SJSA1 (cell line): ENCODE data around the gene CAPN10. TPM values are rescaled to one million over a fixed set of nuclear protein-coding genes. Genes with fewer than 3 reads are reported as not detected.
"Not testable (repeated sequence)": the region's sequence is repeated elsewhere in the genome, so short reads cannot be mapped to it uniquely, and the experiment has no call there.

Experiments
- DNase-seq, 2 experiments: peaks; one replicate each; pipeline ENCODE4 v3.0.0-alpha.2; 2015 to 2020; ENCODE audit warnings: low spot score in 2 of 2, low read depth in 1 of 2
- H3K27ac ChIP-seq: fragments of 250-450 bp; sonication (Bioruptor Pico); 2 replicates; pipeline ENCODE4 v1.5.1; 2020; ENCODE audit warnings: mild to moderate bottlenecking, moderate library complexity
- H3K27me3 ChIP-seq: fragments of 250-450 bp; sonication (Bioruptor Pico); replicated peaks from 2 replicates; pipeline ENCODE4 v1.5.1; 2020; ENCODE audit warnings: mild to moderate bottlenecking, moderate library complexity
- H3K36me3 ChIP-seq: fragments of 250-450 bp; sonication (Bioruptor Pico); 2 replicates; pipeline ENCODE4 v1.5.1; 2020; ENCODE audit warnings: mild to moderate bottlenecking
- H3K4me1 ChIP-seq: fragments of 250-450 bp; sonication (Bioruptor Pico); replicated peaks from 2 replicates; pipeline ENCODE4 v1.6.1; 2021; ENCODE audit warnings: mild to moderate bottlenecking
- H3K4me3 ChIP-seq: fragments of 250-450 bp; sonication (Bioruptor Pico); 2 replicates; pipeline ENCODE4 v1.5.1; 2020; ENCODE audit warnings: mild to moderate bottlenecking
- H3K9me3 ChIP-seq: fragments of 250-450 bp; sonication (Bioruptor Pico); replicated peaks from 2 replicates; pipeline ENCODE4 v1.5.1; 2020; ENCODE audit warnings: mild to moderate bottlenecking
- total RNA-seq: library from RNA; depleted of rRNA; stranded (reverse); fragments of >200 nt; shearing (Covaris generic); gene quantifications from 2 replicates; pipeline ENCODE4 v1.2.3, GENCODE V29; 2014

CAPN10 gene
- total RNA-seq, 1 experiment from 2014 or later, result 17.7 TPM

DNA sequence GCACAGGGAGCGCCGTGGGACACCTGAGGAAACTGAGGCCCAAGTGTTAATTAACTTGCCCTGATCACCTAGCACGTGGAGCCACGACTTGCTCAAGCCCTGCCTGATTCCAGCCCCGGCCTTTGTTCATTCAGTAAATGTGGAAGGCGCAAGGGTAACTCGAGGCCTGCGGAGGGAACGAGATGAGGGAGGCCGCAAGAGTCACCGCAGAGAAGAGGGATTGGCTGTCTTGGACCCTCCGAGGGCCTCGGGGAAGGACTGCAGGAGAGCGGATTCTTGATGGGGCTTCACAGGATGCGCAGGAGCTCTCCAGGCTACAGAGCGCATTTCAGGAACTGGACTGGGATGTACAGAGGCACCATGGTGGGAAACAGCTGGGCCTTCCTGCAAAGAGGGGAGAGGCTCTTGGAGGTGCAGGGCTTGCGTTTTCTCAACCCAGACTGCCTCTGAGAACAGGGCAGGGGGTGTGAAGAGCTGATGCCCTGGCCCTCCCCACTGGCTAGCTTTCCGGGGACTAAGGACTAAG lies 28.2 kb upstream of the CAPN10 start:
- Histone ChIP-seq H3K4me3 (no peak overlapping the region), H3K27ac (no peak overlapping the region), H3K4me1 (peaks cover 25% of the 10 kb centered on the region), H3K27me3 (no peaks in the 10 kb centered on the region), H3K9me3 (no peaks in the 10 kb centered on the region), H3K36me3 (peaks cover 13% of the 10 kb centered on the region; the same call in 1 of the 2 replicates)
- peak in 1 of 2 experiments; percentile 39 for DNase-seq

DNA sequence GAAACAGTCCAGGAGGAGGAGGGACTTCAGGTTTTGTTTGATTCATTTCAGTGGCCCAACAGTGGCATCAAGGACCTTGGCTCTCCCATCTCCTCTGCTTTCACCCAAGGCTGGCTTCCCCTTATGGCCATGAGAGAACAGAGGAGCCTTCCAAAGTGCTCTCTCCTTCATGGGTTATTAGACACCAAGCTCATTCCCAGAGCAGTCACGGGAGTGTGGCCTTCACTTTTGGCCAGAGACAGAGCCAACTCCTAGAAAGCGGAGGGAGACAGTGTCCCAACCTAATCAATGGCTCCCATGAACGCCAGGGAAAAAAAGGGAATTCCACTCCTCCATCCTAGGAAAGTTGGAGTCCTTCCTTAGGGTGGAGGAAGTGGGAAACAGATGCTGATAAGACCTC lies 27.2 kb upstream of the CAPN10 start:
- H3K27ac ChIP-seq, result no peak overlapping the region
- peak in 1 of 2 experiments; percentile 25 for DNase-seq
- no peaks in the 10 kb centered on the region for H3K27me3 ChIP-seq
- H3K4me1 ChIP-seq, result peaks cover 23% of the 10 kb centered on the region
- H3K9me3 ChIP-seq, result no peaks in the 10 kb centered on the region
- H3K36me3 ChIP-seq, result peaks cover 9% of the 10 kb centered on the region; the same call in 1 of the 2 replicates
- no peak overlapping the region for H3K4me3 ChIP-seq

DNA sequence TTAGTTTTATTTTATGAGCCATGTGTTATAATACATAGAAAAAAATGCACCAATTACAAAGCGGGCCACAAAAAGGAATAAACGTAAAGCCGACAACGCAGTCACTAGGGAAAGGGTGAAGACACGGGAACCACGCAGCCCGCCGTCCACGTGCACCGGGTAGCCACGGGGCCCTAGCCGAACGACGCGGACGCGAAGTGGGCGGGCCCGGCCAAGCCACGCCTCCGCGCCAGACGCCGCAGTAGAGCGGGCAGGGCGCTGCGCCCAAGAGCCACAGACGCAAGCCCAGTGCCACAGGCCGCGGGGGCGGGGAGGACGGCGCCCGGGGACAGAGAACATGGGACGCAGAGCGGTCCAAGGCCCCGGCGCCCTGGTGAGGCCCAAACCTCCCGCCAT lies 26.5 kb upstream of the CAPN10 start, which contains the start of gene DUSP28:
Gene DUSP28 (plus strand): TSS at position 274 of the 396 bp plus-strand sequence. CDS start 328 bp downstream, outside the sequence.
- Histone ChIP-seq H3K4me3 (peak within 1 kb of the TSS; percentile 72), H3K4me1 (peaks cover 30% of the 10 kb centered on the region), H3K27me3 (no peaks in the 10 kb centered on the region), H3K36me3 (peaks cover 7% of the 10 kb centered on the region; the same call in 1 of the 2 replicates), H3K9me3 (no peaks in the 10 kb centered on the region), H3K27ac (peak within 1 kb of the TSS; percentile 90)
- DNase-seq, result peak in 1 of 2 experiments; percentile 88

GRCh38 chr2:240560480-240561324 lies 25.8 kb upstream of the CAPN10 start:
- Histone ChIP-seq H3K4me3 (peak overlapping the region; percentile 72), H3K4me1 (peaks cover 36% of the 10 kb centered on the region), H3K27me3 (no peaks in the 10 kb centered on the region), H3K36me3 (peaks cover 9% of the 10 kb centered on the region; the same call in 1 of the 2 replicates), H3K9me3 (no peaks in the 10 kb centered on the region), H3K27ac (peak overlapping the region; percentile 90)
- peak; percentile 99 to 100 for DNase-seq

DNA sequence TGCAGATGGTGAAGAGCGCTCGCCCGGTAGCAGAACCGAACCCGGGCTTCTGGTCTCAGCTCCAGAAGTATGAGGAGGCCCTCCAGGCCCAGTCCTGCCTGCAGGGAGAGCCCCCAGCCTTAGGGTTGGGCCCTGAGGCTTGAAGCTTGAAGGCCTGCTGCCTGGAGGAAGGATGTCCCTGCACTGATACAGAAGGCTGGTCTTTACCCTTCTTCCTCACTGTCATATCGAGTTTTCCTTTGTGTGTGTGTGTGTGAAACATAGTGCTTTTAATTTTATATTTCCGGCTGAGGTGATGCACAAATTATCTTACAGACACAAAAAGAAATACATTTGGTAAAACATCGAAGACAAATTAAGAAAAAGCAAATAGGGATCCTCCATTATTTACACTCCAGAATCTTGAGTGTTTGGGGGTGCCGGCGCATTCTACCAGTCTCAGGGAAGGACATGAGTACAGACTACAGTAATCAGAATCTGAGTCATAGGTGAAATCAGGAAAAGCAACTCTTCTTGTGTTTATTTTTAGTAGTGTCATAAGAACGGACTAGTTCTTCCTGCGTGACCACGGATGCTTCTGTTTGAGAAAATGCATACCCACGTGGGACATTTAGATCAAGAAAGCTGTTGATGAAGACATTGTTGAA lies 25.1 kb upstream of the CAPN10 start:
- H3K36me3 ChIP-seq, result peaks cover 9% of the 10 kb centered on the region; the same call in 1 of the 2 replicates
- peak; percentile 58 to 87 for DNase-seq
- peaks cover 44% of the 10 kb centered on the region for H3K4me1 ChIP-seq
- no peaks in the 10 kb centered on the region; the same call in 1 of the 2 replicates for H3K9me3 ChIP-seq
- H3K27me3 ChIP-seq, result no peaks in the 10 kb centered on the region
- peak overlapping the region; percentile 87 for H3K27ac ChIP-seq
- peak overlapping the region; percentile 72 for H3K4me3 ChIP-seq

DNA sequence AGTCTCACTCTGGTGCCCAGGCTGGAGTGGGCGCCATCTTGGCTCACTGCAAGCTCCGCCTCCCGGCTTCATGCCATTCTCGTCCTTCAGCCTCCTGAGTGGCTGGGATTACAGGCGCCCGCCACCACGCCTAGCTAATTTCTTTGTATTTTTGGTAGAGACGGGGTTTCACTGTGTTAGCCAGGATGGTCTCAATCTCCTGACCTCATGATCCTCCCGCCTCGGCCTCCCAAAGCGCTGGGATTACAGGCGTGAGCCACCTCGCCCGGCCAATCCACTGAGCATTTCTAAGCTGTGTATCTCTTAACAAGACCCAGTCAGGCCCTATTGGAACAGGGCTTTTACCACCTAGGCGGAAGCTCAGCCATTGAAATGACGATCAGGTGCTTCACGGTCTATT lies 23.3 kb upstream of the CAPN10 start:
- H3K9me3 ChIP-seq, H3K4me3 ChIP-seq, H3K27ac ChIP-seq, H3K27me3 ChIP-seq, H3K36me3 ChIP-seq: not testable (repeated sequence)
- DNase-seq, result peak in 1 of 2 experiments; percentile 27
- H3K4me1 ChIP-seq, result peaks cover 60% of the 10 kb centered on the region

DNA sequence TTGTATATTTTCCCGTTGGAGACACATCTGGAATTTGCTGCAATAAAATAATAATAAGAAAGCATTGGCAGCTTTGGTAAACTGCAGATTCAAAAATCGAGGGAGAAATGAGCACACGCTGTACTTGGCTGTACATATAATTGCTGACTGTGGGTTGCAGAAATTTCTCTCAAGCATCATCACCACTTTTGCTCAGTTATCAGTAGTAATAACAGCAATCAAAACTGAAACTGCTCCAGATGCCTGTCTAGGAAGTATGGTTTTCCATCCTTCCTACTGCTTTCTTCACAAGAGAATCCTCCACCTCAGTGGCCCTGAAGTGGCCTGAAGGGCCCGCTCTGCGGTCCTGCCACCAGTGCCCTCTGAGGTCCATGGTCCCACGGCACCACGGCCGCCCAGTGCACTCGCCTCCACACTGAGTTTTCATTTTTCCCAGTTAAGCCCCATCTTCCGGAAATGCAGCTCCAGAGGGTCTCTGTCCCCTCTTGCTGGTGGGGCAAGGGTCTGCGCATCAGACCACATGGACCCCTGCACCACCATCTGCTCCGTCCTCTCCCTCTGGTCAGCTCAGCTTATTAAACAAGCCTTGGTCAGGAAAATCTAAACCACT lies 22.5 kb upstream of the CAPN10 start:
- peaks cover 3% of the 10 kb centered on the region; the same call in 1 of the 2 replicates for H3K9me3 ChIP-seq
- peak in 1 of 2 experiments; percentile 35 for DNase-seq
- H3K27ac ChIP-seq, result no peak overlapping the region
- H3K27me3 ChIP-seq, result no peaks in the 10 kb centered on the region
- peaks cover 10% of the 10 kb centered on the region; the same call in 1 of the 2 replicates for H3K36me3 ChIP-seq
- no peak overlapping the region for H3K4me3 ChIP-seq
- H3K4me1 ChIP-seq, result peaks cover 64% of the 10 kb centered on the region

DNA sequence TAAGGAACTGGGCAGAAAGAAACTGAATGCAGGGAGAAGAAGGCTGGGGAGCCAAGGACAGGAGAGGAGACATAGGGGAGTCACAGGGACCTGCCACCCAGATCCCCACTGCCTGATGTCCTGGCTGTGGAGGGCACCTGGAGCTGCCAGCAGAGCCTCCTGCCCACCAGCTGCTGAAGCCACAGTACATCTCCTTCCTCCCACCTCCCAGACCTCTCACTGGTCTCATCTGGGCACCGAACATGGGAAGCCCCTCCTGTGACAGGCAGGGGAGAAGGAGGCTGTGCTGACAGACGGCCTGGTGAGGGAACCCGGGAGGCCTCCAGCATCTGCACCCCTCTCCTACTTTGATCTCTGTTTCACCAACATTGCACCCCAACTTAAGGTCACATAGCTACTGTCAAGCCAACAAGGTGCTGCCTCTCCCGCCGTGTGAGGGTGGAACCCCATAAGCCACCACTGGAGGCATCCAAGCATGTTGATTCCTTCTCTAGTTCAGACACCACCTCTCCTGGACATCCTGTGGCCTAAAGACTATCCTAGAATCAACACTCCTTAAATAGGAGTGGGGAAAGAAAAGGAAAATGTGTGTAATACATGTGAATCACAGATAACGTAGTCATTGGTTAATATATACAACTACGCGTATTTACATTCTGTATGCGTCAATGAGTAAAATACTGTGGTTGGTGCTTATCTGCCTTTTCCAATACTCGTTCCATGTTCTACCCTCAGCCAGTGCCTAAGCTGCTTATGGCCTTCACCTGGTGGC lies 21.8 kb upstream of the CAPN10 start:
- Histone ChIP-seq H3K9me3 (peaks cover 3% of the 10 kb centered on the region; the same call in 1 of the 2 replicates), H3K27ac (peak overlapping the region; percentile 74), H3K36me3 (peaks cover 10% of the 10 kb centered on the region; the same call in 1 of the 2 replicates), H3K27me3 (no peaks in the 10 kb centered on the region), H3K4me3 (no peak overlapping the region), H3K4me1 (peaks cover 65% of the 10 kb centered on the region)
- peak in 1 of 2 experiments; percentile 45 for DNase-seq

- Histone ChIP-seq H3K4me1 (peaks cover 66% of the 10 kb centered on the region), H3K36me3 (peaks cover 10% of the 10 kb centered on the region; the same call in 1 of the 2 replicates), H3K4me3 (peak overlapping the region; percentile 24), H3K9me3 (peaks cover 3% of the 10 kb centered on the region; the same call in 1 of the 2 replicates), H3K27me3 (no peaks in the 10 kb centered on the region), H3K27ac (peak overlapping the region; percentile 74)
- DNase-seq, result peak; percentile 93 to 96
Observed at GRCh38 chr2:240565333-240566202, 21.0 kb upstream of the CAPN10 start.

GRCh38 chr2:240566203-240567136 lies 20.1 kb upstream of the CAPN10 start:
- H3K9me3 ChIP-seq, result peaks cover 3% of the 10 kb centered on the region; the same call in 1 of the 2 replicates
- H3K4me1 ChIP-seq, result peaks cover 62% of the 10 kb centered on the region
- H3K27me3 ChIP-seq, result no peaks in the 10 kb centered on the region
- peaks cover 9% of the 10 kb centered on the region; the same call in 1 of the 2 replicates for H3K36me3 ChIP-seq
- peak; percentile 74 to 89 for DNase-seq
- H3K27ac ChIP-seq, result peak overlapping the region; percentile 74
- peak overlapping the region; percentile 24 for H3K4me3 ChIP-seq
